Heart left ventricle (tissue), 13 donors: ENCODE measurements around the gene FER.

Experiments
- CTCF ChIP-seq, 12 donors: fragments of 200-600 bp; sonication (generic) in 4 of 12; IDR thresholded peaks; one replicate each; pipeline versions ENCODE4 v1.5.0 to v1.8.0; 2018 to 2022; ENCODE audit warnings: antibody characterized with exemption in 12 of 12, mild to moderate bottlenecking in 5 of 12
- POLR2A ChIP-seq, 2 donors: fragments of 450-650 bp; IDR thresholded peaks; one replicate each; pipeline ENCODE4 v1.6.1; 2017; ENCODE audit warnings: antibody characterized with exemption in 2 of 2, mild to moderate bottlenecking in 2 of 2, moderate library complexity in 2 of 2
- donor health status: ischemic (EF 13 %, LVEDD 7.1; RV severe dilation, severe dysfunction).
- donor health status: DM: no; HTN: yes; CAD: no.
- donor health status: DM: no; HTN: no; CAD: no.
- donor health status: ischemic (EF 25% LVEDD 6.9; RV normal size, moderate dysfunction).
- donor health status: ischemic (EF 25% LVEDD 5.7; RV mildly dilated, moderate dysfunction).
- donor health status: ischemic (EF 35%, LVEDD 5.7; RV mildly dilated, moderate dysfunction).
- donor health status: nonischemic (EF 11% LVEDD 7.7; RV severe dilation, severe dysfunction).
- donor health status: DM: yes; HTN: yes; CAD: no.
- donor health status: PGD.
- donor health status: ischemic (EF 29% LVEDD 5.4; RV normal size, mild dysfunction).
- donor health status: nonischemic (EF 23%, LVEDD 6.1; RV moderate dilation, normal function).

GRCh38 chr5:109080481-109080880 is 332.8 kb downstream of the FER start:
- TF ChIP-seq CTCF (IDR thresholded peaks at IDR 0.05) (no peak), POLR2A (IDR thresholded peaks at IDR 0.05) (no peak)
